NCI-H2196 treated with DMSO at 0.1 percent for 48 hours (cell line): ENCODE results near the gene NTM.

Experiments used
- DNase-seq: peaks from one replicate; lab custom pipeline; 2025; ENCODE audit not compliant: unreplicated experiment; lab: John Stamatoyannopoulos, UW

The NTM gene

DNA sequence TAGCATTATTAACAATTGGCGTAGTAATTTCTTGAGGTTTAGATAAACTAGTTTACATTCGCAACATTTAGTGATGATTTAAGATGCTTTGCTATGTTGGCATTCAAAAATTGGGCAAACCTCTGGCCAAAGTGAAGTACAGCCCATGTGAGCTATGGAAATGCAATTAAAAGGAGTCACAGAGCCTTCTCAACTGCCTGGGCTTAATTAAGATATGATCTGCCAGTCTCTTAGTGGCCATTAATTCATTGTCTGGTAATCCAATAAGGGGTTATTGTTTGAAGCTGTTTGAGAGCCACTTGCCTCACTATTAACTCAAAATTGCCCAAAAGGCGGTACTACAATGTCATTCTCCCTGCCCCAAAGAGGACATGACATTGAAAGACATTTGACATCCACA lies 608.9 kb downstream of the NTM start:
- no peak for DNase-seq

DNA sequence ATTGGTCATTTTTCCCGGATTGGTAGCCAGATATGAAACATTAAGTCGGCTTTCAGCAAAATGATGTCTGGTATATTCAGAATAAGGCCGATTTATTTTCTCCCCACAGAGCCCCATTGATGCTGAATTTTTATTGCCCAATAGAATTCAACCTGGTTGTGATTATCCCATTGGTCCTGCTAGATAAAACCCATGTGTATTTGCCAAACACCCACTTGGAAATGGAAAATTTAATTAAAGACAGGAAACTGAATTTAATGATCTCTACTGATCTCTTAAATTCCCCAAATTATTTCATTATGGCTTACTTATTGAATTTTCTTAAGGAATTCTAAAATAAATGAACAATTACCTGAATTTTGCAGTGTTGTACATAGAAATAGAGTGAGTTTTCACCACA lies 609.8 kb downstream of the NTM start:
- DNase-seq: no peak

DNA sequence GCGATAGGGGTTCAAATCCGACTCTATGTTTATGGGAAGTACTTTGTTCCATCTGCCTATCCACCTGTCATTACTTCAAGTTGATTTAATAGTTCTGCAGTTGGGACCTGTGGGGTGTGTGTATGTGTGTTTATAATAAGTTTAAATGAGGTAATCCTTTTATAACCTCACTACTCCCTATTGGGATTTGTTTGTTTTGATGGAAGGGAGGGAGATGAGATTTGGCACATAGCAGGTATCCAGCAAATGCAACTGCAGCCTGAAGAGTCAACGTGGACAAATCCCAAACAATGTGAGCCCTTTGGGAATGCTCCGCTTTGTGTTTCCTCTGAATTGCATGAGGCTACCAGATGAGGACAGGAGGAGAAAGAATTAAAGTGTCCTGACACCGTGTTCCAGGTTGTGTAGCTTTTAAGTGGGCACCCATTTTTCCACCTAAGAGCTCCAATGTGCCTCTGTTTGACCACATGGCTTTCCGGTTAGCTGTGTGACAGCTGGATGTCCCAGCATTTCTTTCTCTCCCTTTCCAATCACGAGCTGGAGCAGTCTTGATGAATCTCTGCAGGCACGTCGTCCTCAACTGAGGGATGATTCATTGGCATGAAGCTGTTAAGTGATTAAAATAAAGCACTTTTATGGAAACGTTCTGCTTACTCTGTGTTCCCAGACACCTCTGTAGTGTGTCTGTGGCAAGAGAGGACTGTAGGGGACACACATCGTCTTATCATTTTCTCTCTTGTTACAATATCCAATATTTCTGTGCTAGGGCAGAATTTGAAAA lies 610.7 kb downstream of the NTM start:
- DNase-seq: no peak

DNA sequence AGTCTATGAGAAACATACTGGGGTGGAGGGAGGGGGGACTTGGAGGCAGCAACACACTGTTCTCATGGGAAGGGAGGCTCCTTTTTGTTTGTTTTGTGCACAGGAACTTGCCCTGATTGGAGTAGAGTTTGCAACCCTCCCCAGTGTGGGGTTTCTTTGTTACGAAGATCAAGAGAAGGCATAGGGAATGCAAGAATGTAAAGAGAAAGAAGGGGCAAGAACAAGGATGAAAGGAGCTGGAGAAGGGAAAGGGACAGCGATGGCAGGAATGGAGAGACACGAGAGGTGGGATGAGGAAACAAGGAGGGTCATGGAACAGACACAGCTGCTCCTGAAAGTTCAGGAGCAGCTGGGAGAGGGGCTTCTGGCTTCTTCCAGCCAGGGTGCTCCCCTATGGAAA lies 611.7 kb downstream of the NTM start:
- no peak for DNase-seq

DNA sequence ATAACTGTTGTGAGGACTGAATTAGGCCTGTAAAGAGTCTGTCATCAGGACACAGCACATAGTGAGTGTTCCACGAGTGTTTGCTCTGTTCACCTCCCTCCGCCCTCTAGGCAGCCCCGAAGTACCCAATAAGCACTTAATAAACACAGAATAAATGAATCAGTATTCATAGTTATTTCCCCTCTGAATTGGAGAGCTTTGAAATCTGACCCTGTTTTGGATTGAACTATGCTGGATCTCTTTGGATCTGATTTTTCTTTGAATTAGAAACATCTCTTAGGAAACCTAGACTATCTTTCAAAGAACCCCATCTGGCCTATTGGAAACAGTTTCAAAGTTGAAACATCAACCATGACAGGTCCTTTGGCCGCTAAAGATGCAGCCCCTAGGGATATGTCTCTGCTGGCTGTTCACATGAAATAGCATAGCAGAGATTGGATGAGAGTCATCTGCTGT lies 615.5 kb downstream of the NTM start:
- DNase-seq: no peak

DNA sequence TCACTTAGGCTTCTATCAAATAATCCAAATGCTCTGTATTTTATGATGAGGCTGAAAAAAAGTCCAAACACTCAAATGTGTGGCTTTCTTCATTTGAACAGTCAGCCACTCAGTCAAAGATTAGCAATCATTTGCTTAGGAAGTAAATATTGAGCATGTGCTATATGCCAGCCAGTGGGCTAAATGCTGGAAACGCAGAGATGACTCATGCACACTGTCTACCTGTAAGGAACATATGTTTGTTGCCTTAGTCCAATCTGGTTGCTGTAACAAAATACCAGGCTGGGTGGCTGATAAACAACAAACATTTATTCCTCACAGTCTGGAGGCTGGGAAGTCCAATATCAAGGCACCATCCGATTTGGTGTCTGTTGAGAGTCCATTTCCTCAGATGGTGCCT lies 617.3 kb downstream of the NTM start:
- DNase-seq: no peak

DNA sequence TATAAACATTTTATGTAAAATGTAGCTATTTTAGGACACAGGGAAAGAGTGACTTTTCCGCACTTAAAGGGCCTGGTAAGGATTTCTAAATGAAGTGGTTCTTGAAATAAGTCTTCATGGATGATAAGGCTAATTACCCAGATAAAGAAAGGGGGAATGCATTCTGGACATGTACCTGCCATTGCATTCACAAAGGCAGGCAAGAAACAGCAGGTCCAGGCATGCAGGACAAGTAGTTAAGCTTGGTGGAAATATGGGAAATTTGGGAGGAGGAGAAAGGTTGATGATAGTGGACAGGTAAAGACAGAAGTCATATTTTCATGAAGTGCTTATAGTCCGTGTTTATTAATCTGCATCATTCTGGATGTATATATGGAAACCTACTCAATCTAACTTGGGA lies 621.2 kb downstream of the NTM start:
- DNase-seq: no peak

DNA sequence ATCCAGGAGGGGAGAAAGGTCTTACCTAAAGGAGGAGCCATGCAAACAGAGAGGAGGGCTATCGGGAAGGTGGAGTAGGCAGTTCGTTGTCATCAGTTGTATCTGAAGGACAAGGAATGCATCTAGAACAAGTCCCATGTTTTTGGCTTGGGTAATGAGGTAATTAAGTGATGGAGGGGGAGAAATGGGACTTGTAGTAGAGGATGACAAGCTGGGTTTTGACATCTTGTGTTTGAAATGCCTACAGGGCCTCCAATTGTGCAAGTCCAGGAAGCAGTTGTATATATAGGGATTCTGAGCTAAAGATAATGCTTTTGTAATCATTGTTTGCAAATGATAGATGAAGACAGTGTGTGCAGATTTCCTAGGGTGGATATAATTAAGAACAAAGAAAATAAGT lies 622.8 kb downstream of the NTM start:
- no peak for DNase-seq

DNA sequence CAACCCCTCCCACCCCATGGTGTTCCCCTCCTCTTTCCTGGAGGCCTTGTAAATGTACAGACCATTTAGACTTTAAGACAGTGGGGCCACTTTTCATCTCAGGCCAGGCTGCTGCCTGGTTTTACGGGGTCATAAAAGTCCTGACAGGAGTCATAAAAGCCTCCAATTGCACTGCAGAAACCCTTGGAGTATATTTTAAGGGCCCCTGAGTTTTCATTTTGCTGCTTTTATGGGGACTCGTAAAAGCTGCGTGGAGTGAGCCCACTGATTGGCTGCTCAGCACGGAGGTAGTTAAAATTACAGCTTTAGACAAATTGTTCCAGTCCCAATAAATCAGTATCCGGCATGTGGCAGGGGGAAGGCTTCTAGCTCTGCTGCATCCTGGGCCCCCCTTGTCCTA lies 627.6 kb downstream of the NTM start:
- no peak for DNase-seq

DNA sequence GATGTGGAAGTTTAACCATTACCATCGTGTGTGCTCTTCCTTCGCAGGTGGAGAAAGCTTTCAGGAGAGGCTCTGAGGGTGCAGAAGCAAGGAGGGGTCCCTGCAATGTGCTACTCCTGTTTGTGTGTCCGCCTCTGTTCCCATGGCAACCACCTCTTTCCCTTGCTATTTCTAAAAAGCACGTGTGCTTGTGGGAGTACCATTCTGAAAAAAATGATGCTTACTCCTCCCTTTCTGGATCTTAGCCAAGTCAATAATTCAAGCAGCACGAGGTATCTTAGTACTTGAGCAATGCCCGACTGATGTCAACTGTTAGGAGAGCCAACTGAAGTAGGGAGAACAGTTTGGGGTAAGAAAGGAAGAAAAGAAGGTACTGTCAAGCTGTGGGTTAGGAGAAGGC lies 628.7 kb downstream of the NTM start:
- DNase-seq: no peak

DNA sequence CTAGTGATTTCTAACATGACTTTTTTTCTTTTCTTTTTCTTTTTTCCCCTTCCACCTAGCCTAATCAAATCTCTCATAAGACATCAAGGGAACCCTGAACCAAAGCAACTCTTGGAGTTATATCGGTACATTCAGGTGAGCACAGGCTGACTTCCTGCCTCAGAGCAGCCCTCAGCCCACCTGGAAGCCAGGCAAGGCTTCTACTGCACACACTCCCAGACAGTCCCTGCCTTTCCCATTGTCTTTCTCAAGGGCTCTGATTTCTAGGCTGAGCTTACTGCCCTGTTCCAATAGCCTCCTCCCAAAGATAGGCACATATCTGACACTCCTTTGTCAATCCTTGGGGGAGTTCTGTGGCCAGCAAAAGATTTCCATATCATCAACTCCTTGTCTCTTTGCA lies 629.5 kb downstream of the NTM start:
- no peak for DNase-seq

DNA sequence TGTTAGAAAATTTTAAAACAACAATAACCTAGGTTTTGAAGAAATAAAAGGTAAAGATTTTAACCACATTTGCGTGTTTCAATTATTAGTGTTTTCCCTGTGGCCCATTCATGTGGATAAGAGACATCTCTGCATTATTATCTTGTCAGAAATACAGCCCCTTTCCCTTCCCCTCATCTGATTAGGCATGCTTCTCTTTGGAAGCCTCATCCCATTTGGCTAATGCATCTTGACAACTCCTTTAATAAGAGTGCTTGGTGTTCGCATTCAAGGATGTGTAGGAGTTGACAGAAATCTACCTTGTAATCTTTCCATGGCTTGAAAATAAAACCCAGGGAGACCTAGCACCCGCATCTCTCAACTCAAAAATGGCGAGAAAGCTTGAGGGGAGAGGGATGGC lies 635.5 kb downstream of the NTM start:
- no peak for DNase-seq

DNA sequence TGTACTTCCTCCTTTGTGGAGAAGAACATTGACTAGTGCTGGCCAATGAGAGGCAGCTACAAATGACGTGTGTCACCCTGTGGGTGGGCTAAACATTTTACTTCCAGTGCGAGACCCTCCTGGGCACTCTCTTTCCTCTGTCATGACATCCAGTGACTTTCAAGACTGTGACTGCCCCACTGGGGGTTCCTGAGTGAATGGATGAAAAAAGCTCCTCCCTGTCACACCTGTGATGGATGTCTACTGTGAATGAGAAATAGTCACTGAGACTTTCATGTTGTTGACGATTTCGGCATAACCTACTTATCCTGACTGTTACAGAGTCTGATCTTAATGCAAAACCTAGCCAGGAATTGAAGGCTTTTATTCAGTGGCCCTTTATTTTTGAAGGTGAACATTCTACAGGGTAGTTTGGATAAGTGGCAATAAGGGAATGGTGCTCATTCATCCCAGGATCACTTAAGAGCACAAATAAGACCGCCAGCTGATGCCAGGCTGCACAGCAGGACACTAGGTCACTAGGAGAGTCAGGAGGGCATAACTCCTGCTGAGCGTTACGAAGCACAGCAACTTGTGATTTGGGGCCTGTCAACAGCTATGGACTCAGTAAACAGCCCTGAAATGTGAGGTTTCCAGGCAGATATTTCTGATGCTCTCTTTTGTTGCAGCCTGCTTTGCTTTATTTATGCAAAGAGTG lies 636.6 kb downstream of the NTM start:
- DNase-seq: no peak

DNA sequence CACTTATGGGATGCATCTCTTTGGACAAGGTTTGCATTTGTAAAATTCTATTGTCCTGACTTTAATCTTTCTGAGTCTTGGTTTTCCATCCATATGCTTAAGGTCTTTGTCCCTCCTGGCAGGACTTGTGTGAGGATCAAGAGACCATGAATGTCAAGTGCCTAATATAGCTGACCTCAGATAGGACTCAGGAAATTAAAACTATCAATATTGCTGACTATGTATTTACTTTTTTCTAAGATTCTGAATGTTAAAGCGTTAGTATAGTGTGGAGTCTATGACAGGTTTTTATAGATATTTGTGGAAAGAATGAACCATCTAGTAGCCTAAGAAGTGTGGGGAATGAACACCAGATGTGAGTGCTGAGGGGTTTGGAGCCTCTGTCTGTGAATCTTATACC lies 637.8 kb downstream of the NTM start:
- no peak for DNase-seq

DNA sequence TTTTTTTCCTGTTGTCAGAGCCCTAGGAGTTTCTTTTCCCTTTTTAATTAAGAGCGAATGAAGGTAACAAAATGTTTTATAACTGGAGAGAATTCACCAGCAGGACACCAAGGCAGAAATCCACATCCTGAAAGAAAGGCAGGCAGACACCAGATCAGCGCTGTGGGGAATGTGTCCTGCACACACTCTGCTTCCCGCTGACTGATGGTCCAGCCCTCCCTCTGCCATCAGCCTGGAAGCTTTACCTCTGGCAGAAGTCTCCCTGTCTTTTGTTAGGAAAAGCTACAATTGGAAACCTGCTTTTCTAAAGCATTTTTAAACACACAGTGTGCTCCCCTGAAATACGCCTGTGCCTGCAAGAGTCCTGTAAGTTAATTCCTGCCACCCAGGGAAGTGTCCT lies 638.5 kb downstream of the NTM start:
- DNase-seq: no peak

DNA sequence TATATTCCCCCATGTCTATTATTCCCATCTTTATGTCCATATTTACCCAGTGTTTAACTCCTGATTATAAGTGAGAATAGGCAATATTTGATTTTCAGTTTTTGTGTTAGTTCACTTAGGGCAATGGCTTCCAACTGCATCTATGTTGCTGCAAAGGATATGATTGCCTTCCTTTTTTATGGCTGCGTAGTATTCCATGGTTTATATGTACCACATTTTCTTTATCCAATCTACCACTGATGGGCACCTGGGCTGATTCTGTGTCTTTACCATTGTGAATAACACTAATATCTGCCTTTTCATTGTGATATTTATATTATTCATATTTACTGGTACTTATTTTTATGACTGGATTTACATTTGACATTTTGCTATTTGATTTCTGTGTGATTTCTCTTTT lies 649.6 kb downstream of the NTM start:
- DNase-seq: no peak

DNA sequence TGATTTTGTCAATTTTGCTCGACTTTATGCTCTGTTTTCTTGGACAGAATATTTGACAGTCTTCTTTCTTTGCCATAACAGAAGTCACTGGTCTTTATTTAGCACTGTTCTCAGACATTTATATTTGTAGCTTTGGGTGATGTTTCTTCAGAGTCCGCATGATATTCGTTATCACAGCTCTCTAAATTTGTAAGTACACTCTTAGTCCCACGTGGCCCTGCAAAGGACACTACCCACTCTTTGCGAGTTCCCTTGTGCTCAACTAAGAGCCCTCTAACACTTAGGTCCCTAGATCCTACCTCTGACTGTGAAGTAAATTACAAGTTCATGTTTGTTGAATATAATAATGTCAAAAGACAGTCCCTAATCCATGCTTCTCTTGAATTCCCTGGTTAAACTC lies 651.9 kb downstream of the NTM start:
- no peak for DNase-seq

DNA sequence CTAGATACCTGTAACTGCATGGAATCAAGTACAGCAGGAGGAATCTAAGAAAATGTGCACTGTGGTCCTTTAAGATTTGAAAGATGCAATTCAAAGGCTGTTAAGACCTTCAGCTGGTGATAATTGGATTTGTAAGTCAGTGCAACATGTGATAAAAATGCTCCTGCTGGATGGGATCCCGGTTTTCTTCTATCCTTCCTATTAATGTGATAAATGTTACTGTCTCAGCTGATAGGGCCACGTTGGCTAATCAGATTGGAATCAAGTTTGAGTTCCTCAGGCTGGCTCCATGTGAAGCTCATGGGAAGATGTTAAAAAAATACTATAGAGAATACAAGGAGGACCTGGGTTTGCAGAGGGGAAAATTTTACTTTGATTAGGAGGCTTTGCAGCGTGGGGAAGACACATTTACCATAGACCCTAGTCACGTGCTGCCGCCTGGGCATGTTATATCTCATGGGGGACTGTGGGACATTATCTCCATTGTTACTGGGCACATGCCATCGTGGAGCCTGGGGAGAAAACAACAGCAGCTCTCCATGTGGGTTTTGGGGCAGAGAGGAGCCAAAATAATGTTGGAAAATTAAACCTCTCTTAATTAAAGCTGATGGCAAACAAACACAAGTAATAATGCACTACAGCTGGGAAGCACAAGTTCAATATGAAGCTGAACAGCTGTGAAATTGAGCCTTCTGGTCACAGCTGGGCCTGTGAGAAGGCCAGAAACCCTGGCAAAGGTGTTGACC lies 652.5 kb downstream of the NTM start:
- no peak for DNase-seq

DNA sequence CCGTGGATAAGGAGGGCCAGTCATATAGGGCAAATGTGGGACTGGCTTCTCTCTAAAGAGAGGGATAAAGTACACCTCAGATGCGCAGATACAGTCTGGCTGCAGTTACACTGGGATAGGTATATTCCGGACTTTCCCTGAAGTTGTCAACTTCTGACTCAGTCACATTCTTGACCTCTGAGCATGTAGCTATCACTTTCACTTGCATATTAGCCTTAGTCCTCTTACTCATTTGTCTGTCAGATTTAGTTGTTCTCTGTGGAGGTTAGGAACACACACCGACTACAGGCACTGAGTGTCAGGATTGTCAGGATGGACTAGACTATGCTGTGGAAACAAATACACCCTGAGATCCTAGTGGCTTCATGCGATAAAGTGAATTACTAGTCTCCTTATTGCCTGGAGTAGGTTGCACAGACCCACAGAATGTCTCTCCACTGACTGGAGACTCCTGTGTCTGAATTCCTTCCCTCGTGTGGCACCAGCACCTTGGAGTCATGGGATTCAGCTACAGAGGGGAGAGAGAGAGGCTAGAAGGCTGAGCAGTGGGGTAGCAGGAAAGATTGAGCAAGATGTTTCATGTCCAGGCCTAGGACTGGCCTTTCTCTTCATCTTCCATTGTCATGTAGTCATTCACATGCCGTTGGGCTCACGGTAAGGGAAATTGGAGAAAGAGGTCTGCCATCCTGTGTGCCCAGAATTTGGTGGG lies 654.3 kb downstream of the NTM start:
- DNase-seq: no peak

DNA sequence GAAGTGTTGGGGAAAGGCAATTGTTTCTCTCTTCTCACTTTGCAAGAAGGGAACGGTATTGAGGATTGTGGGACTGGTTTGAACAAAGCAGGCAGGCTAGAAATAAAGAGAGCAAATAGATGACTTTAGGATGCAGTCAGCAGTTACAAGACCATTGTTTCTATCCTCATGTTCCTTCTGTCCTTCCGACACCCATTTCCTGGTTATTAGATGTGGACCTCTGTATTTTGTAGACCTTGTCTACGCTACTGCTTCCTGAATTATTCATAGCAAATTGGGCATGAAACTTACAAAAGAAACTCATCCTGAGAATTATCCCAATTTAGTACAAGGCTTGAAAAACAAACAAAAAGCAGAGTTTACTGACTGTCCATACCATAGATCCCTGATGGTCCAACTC lies 656.3 kb downstream of the NTM start:
- no peak for DNase-seq
